Activated CD8-positive, alpha-beta T cell treated with anti-CD3 and anti-CD28 coated beads for 36 hours (primary cell): ENCODE results near the gene ZNF516. TPM values are rescaled to one million over a fixed set of nuclear protein-coding genes. Genes with fewer than 3 reads are reported as not detected.

Experiments
- ATAC-seq: fragments of 200-7000 bp; cut with Tn5 transposase; one replicate; pipeline ENCODE4 v1.10.0; 2021; ENCODE audit warnings: mild to moderate bottlenecking, moderate library complexity
- CTCF ChIA-PET: fragments of 350-600 bp; sonication (Branson Sonifier 250); formaldehyde crosslinking; loops from one replicate; lab custom pipeline; 2021; ENCODE audit warnings: antibody characterized with exemption; lab: Charles Lee
- POLR2A ChIA-PET: fragments of 350-600 bp; sonication (Branson Sonifier 250); formaldehyde crosslinking; loops from one replicate; lab custom pipeline; 2021; ENCODE audit warnings: antibody characterized with exemption; lab: Charles Lee
- DNase-seq: peaks from one replicate; pipeline ENCODE4 v3.0.0-alpha.2; 2020
- H3K27ac Mint-ChIP-seq: one replicate; pipeline ENCODE4 v1.8.0; 2021; ENCODE audit warnings: mild to moderate bottlenecking, mixed read lengths
- H3K27me3 Mint-ChIP-seq: one replicate; pipeline ENCODE4 v1.8.0; 2021; ENCODE audit warnings: mixed read lengths
- H3K36me3 Mint-ChIP-seq: one replicate; pipeline ENCODE4 v1.8.0; 2021; ENCODE audit warnings: low read depth, mixed read lengths
- H3K4me1 Mint-ChIP-seq: one replicate; pipeline ENCODE4 v1.8.0; 2021; ENCODE audit warnings: low read depth, mixed read lengths
- H3K4me3 Mint-ChIP-seq: one replicate; pipeline ENCODE4 v1.8.0; 2021; ENCODE audit warnings: mild to moderate bottlenecking, moderate library complexity, mixed read lengths
- H3K9me3 Mint-ChIP-seq: one replicate; pipeline ENCODE4 v1.8.0; 2021; ENCODE audit warnings: mixed read lengths
- intact Hi-C: fragments of 100-400 bp; cut with micrococcal nuclease; formaldehyde crosslinking; loops from one replicate; pipeline ENCODE4 v1.10.0; 2022
- total RNA-seq, 2 experiments: library from RNA; stranded (reverse); gene quantifications; one replicate each; pipeline ENCODE4 v1.2.3, GENCODE V29; 2021
- TF ChIP-seq, protein P1 (sequence below): fragments of 200-600 bp; IDR thresholded peaks from one replicate; pipeline ENCODE4 v1.8.0; 2022; ENCODE audit warnings: antibody characterized with exemption, mild to moderate bottlenecking

The ZNF516 gene
- total RNA-seq, 2 experiments from 2014 or later, result 7.0 to 10.5 TPM

DNA sequence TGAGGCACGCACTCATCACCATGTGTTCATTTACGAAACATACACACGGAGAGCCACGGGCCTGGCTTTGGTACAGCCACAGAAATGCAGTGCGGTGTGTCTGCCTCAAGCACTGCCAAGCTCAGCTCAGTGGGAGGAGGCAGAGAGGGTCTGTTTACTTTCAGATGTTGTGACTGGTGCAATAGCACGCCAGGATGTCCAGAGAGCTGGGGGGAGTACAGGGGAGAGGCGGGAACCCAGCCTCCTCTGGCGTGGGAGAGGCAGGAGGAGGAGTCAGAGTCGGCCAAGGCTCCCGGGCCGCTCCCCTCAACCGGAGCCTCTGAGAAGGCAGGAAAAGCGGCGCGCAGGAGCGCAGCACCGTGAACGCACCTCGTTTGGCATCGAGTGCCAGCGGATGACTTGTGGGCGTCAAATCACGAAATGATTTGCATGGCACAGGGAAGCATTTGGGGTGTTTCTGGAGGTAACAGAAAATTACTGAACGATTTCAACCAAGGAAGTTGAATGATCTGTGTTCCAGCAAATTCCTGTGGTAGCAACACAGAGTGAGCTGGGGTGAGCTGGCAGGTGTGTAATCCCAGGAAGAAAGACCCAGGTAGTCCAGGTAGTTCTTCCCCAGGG, 143.0 kb downstream of the ZNF516 start:
- ChIA-PET POLR2A (interaction anchor here (0.5 to 1.6 kb wide), 2 partner anchors 12 to 33 kb away, joined by 3 read pairs; no protein-coding TSS in a partner anchor), CTCF (no interaction called here)
- peaks cover 1% of the 10 kb centered on the region for H3K27me3 Mint-ChIP-seq
- no peak for DNase-seq
- no peaks in the 10 kb centered on the region for H3K36me3 Mint-ChIP-seq
- H3K4me1 Mint-ChIP-seq, result peaks cover 6% of the 10 kb centered on the region
- intact Hi-C loops, result no loop called here
- no peak overlapping the region for H3K27ac Mint-ChIP-seq
- ATAC-seq, result peak; percentile 35
- H3K4me3 Mint-ChIP-seq, result no peak overlapping the region
- peaks cover 13% of the 10 kb centered on the region for H3K9me3 Mint-ChIP-seq
- TF ChIP-seq, protein P1, sequence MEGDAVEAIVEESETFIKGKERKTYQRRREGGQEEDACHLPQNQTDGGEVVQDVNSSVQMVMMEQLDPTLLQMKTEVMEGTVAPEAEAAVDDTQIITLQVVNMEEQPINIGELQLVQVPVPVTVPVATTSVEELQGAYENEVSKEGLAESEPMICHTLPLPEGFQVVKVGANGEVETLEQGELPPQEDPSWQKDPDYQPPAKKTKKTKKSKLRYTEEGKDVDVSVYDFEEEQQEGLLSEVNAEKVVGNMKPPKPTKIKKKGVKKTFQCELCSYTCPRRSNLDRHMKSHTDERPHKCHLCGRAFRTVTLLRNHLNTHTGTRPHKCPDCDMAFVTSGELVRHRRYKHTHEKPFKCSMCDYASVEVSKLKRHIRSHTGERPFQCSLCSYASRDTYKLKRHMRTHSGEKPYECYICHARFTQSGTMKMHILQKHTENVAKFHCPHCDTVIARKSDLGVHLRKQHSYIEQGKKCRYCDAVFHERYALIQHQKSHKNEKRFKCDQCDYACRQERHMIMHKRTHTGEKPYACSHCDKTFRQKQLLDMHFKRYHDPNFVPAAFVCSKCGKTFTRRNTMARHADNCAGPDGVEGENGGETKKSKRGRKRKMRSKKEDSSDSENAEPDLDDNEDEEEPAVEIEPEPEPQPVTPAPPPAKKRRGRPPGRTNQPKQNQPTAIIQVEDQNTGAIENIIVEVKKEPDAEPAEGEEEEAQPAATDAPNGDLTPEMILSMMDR, result no peak

GRCh38 chr18:76350134-76351025, 144.7 kb downstream of the ZNF516 start:
- POLR2A ChIA-PET, result interaction anchor here (0.9 kb wide), 1 partner anchor 27 kb away, joined by 3 read pairs; no protein-coding TSS in a partner anchor
- Mint-ChIP-seq H3K27me3 (peaks cover 1% of the 10 kb centered on the region), H3K4me1 (peaks cover 6% of the 10 kb centered on the region), H3K4me3 (no peak overlapping the region), H3K9me3 (peaks cover 13% of the 10 kb centered on the region), H3K27ac (no peak overlapping the region), H3K36me3 (no peaks in the 10 kb centered on the region)
- CTCF ChIA-PET, result interaction anchor here (0.6 to 0.7 kb wide), 2 partner anchors 49 to 333 kb away, joined by 3 read pairs; no protein-coding TSS in a partner anchor
- intact Hi-C loops, result no loop called here
- ATAC-seq, result no peak
- DNase-seq, result no peak
- TF ChIP-seq, protein P1, result no peak

DNA sequence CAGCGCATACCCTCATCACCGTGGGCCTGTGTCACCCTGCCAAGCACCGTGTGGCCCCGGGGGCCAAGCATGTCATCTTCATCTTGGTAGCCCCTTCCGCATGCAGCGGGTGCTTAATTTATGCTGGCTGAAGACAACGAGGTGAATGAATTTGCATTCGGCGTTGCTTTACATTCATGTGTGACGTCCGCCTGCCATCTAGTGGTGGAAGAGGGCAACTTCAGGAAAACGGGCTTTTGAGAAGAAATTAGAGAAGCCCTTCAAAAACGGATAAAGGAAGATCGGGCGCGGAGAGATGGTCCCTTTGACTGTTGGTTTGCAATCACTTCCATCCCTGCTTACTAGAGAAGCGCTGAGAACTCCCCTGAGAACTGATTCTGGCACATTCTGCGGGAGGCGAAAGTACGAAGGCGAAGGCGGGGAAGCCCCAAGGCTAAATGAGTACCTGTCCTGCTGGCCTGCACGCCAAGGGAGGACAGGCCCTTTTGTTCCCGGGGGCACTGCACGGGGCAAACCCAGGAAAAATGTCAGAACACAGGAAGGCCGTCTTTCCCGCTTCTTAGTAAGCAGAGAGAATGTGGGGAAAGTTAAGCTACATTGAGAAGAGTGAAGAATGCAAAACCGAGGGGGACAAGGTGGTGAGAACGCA, 145.9 kb downstream of the ZNF516 start:
- no peak overlapping the region for H3K27ac Mint-ChIP-seq
- peak; percentile 78 for ATAC-seq
- ChIA-PET CTCF (interaction anchor here (0.7 to 1.1 kb wide), 2 partner anchors 22 to 334 kb away, joined by 3 to 4 read pairs; no protein-coding TSS in a partner anchor), POLR2A (interaction anchor here (0.9 kb wide), 1 partner anchor 28 kb away, joined by 3 read pairs; no protein-coding TSS in a partner anchor)
- H3K9me3 Mint-ChIP-seq, result peaks cover 9% of the 10 kb centered on the region
- TF ChIP-seq, protein P1, result peak; percentile 81
- H3K4me1 Mint-ChIP-seq, result peaks cover 6% of the 10 kb centered on the region
- peak; percentile 81 for DNase-seq
- H3K27me3 Mint-ChIP-seq, result peaks cover 1% of the 10 kb centered on the region
- H3K4me3 Mint-ChIP-seq, result no peak overlapping the region
- intact Hi-C loops, result no loop called here
- no peaks in the 10 kb centered on the region for H3K36me3 Mint-ChIP-seq

DNA sequence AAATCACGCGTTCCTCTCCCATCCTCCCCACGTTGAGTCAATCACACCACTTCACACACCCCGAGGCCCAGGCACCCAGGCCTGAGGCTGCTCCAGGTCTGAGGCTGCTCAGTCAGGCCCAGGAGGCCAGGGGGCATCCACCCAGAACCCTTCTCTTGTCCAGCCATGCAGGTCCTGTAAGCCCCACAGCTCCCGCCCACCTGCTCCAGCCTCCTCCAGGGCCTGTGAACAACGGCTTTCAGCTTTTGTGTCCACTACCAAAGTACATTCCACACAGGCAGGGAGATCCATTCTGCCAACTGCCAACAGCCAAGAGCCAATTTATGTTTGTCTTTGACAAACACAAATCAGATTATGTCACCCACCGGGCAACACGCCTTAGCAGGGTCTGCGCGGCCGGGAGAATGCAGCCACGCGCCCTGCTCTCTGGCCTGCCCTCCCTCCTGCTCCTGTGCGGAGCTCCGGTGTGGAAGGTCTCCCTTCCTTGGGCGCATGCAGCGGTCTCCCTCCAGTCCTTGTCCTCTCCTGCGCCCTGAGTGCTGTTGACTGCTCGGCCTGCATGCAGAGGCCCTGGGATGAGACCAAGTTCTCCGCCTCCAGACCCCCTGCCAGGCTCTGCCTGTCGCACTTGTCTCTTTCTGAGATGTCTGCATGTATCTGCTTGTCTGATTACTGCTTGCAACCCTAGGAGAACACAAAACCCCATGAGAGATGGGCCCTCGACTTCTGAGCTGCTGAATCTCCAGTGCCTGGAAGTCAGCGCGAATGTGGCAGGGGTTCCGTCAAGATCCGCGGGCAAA, 146.6 kb downstream of the ZNF516 start:
- Mint-ChIP-seq H3K27me3 (peaks cover 1% of the 10 kb centered on the region), H3K36me3 (no peaks in the 10 kb centered on the region), H3K9me3 (peaks cover 5% of the 10 kb centered on the region), H3K4me1 (peaks cover 6% of the 10 kb centered on the region), H3K4me3 (no peak overlapping the region), H3K27ac (no peak overlapping the region)
- ChIA-PET POLR2A (no interaction called here), CTCF (interaction anchor here (1.1 kb wide), 1 partner anchor 22 kb away, joined by 4 read pairs; no protein-coding TSS in a partner anchor)
- ATAC-seq (no peak), DNase-seq (no peak)
- TF ChIP-seq, protein P1, result no peak
- intact Hi-C loops, result no loop called here
